HG03432 (cell line): ENCODE results near the gene ADGRD1.

Experiments
- ATAC-seq: cut with Tn5 transposase; IDR thresholded peaks from one replicate; pipeline ENCODE4 v1.9.1; 2021; ENCODE audit warnings: mild to moderate bottlenecking, moderate library complexity; ENCODE audit not compliant: unreplicated experiment

The ADGRD1 gene

GRCh38 chr12:131020326-131021153 is 66.8 kb downstream of the ADGRD1 start:
- no peak for ATAC-seq

GRCh38 chr12:131021154-131021541 is 67.4 kb downstream of the ADGRD1 start:
- ATAC-seq, result no peak

- no peak for ATAC-seq
Observed at GRCh38 chr12:131024026-131024425, 70.3 kb downstream of the ADGRD1 start.

- ATAC-seq, result no peak
Observed at GRCh38 chr12:131024721-131025120, 71.0 kb downstream of the ADGRD1 start.

- no peak for ATAC-seq
Observed at GRCh38 chr12:131025234-131025633, 71.5 kb downstream of the ADGRD1 start.

GRCh38 chr12:131025939-131026702 is 72.4 kb downstream of the ADGRD1 start:
- no peak for ATAC-seq

GRCh38 chr12:131026754-131027153 is 73.0 kb downstream of the ADGRD1 start:
- ATAC-seq, result no peak

- ATAC-seq, result no peak
Observed at GRCh38 chr12:131027264-131027663, 73.6 kb downstream of the ADGRD1 start.

- no peak for ATAC-seq
Observed at GRCh38 chr12:131027876-131028586, 74.3 kb downstream of the ADGRD1 start.

GRCh38 chr12:131028587-131029338 is 75.1 kb downstream of the ADGRD1 start:
- no peak for ATAC-seq

GRCh38 chr12:131030472-131031328 is 77.0 kb downstream of the ADGRD1 start:
- no peak for ATAC-seq

GRCh38 chr12:131032082-131032750 is 78.5 kb downstream of the ADGRD1 start:
- ATAC-seq, result no peak

GRCh38 chr12:131033486-131033885 is 79.8 kb downstream of the ADGRD1 start:
- no peak for ATAC-seq

- ATAC-seq, result no peak
Observed at GRCh38 chr12:131033886-131034482, 80.3 kb downstream of the ADGRD1 start.

GRCh38 chr12:131034631-131035244 is 81.0 kb downstream of the ADGRD1 start:
- no peak for ATAC-seq

GRCh38 chr12:131035245-131035681 is 81.6 kb downstream of the ADGRD1 start:
- ATAC-seq, result no peak

GRCh38 chr12:131038159-131038558 is 84.5 kb downstream of the ADGRD1 start:
- ATAC-seq, result no peak
